A673 (cell line): ENCODE results near the gene ZBTB20. TPM values are rescaled to one million over a fixed set of nuclear protein-coding genes. Genes with fewer than 3 reads are reported as not detected.

Experiments used
- BruUV-seq: library from RNA; stranded (reverse); fragments of 400-500 nt; replicated peaks from 2 replicates; lab custom pipeline; 2021; lab: Mats Ljungman, UMichigan
- CTCF ChIA-PET: fragments of 300-600 bp; sonication (Branson Sonifier 250); formaldehyde crosslinking; loops from one replicate; lab custom pipeline; 2022; ENCODE audit warnings: antibody characterized with exemption; lab: Charles Lee
- POLR2A ChIA-PET: fragments of 300-600 bp; sonication (Branson Sonifier 250); formaldehyde crosslinking; loops from one replicate; lab custom pipeline; 2022; ENCODE audit warnings: antibody characterized with exemption; ENCODE audit not compliant: low non-redundant PET; lab: Charles Lee
- DNase-seq: peaks from one replicate; pipeline ENCODE4 v3.0.0-alpha.2; 2015; ENCODE audit warnings: low spot score
- H3K27ac ChIP-seq: fragments of 200-600 bp; sonication (generic); 2 replicates; pipeline ENCODE4 v1.5.1; 2016; ENCODE audit warnings: mixed run types, low read depth, mild to moderate bottlenecking, mixed read lengths, antibody characterized with exemption, low read length; ENCODE audit not compliant: poor library complexity, severe bottlenecking
- H3K27me3 ChIP-seq: fragments of 200-600 bp; sonication (generic); replicated peaks from 2 replicates; pipeline ENCODE4 v1.6.1; 2017; ENCODE audit warnings: mixed run types, low read depth, mild to moderate bottlenecking, mixed read lengths, antibody characterized with exemption, low read length; ENCODE audit not compliant: insufficient read depth, poor library complexity
- H3K36me3 ChIP-seq: fragments of 200-600 bp; sonication (generic); 2 replicates; pipeline ENCODE4 v1.6.1; 2016; ENCODE audit warnings: mixed run types, mild to moderate bottlenecking, mixed read lengths, antibody characterized with exemption, low read length; ENCODE audit not compliant: insufficient read depth, poor library complexity, severe bottlenecking
- H3K4me1 ChIP-seq: fragments of 200-600 bp; sonication (generic); 2 replicates; pipeline ENCODE4 v1.6.1; 2017; ENCODE audit warnings: mixed run types, mild to moderate bottlenecking, mixed read lengths, antibody characterized with exemption, low read length; ENCODE audit not compliant: insufficient read depth, poor library complexity, severe bottlenecking
- H3K4me3 ChIP-seq: fragments of 200-600 bp; sonication (generic); 2 replicates; pipeline ENCODE4 v1.5.1; 2016; ENCODE audit warnings: low read depth, mixed run types, mild to moderate bottlenecking, mixed read lengths, low read length; ENCODE audit not compliant: poor library complexity, severe bottlenecking
- H3K9me3 ChIP-seq: fragments of 200-600 bp; sonication (generic); 2 replicates; pipeline ENCODE4 v1.6.1; 2016; ENCODE audit warnings: mixed run types, low read depth, mild to moderate bottlenecking, mixed read lengths, antibody characterized with exemption, low read length; ENCODE audit not compliant: poor library complexity, severe bottlenecking
- CTCF ChIP-seq: fragments of 300-800, 200-600 bp; sonication (generic); conservative IDR thresholded peaks from 2 replicates; pipeline ENCODE4 v1.5.1; 2017; ENCODE audit warnings: low read depth, mild to moderate bottlenecking, antibody characterized with exemption, low read length, moderate library complexity, mixed read lengths
- EZH2 ChIP-seq: fragments of 200-600 bp; sonication (generic); IDR thresholded peaks from 2 replicates; pipeline ENCODE4 v1.6.1; 2017; ENCODE audit warnings: borderline replicate concordance, low read depth, mild to moderate bottlenecking, mixed read lengths, antibody characterized with exemption, low read length; ENCODE audit not compliant: poor library complexity, severe bottlenecking
- intact Hi-C: fragments of 100-400 bp; cut with micrococcal nuclease; formaldehyde crosslinking; loops from one replicate; pipeline ENCODE4 v1.10.0; 2022; ENCODE audit not compliant: unreplicated experiment
- total RNA-seq: library from RNA; stranded (reverse); gene quantifications from 2 replicates; pipeline ENCODE4 v1.2.3, GENCODE V29; 2021

Gene ZBTB20
- total RNA-seq, 1 experiment from 2014 or later = 13.5 TPM

- no peaks in the 10 kb centered on the region for H3K27me3 ChIP-seq
Measured at GRCh38 chr3:114445233-114445632, 701.9 kb downstream of the ZBTB20 start.

DNA sequence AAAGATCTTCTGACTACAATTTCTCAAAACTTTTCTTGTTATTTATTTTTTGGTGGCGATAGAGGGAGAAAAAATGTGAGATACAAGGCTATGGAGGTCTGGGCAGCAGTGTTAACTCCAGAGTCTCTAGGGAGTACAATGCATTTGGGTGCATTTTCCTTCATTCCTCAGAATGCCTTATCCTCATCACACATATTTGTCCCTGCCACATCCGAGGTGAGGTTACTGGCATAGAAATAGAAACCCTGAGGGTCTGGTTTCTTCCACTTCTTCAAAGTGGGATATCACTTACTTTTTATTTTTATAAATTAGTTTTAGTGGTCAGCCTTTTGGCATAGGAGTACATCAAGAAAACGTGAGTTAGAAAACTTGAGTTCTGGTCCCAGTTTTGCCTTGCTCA lies 702.9 kb downstream of the ZBTB20 start:
- Histone ChIP-seq H3K27ac (peak overlapping the region; percentile 71), H3K27me3 (no peaks in the 10 kb centered on the region), H3K4me3 (no peak overlapping the region), H3K4me1 (peaks cover 82% of the 10 kb centered on the region), H3K36me3 (no peaks in the 10 kb centered on the region), H3K9me3 (no peaks in the 10 kb centered on the region)
- no TSS peak for BruUV-seq
- CTCF ChIA-PET = no interaction called here
- TF ChIP-seq EZH2 (no peak), CTCF (no peak)
- DNase-seq = no peak
- intact Hi-C loops = loop anchor here (10.0 kb wide), 1 partner anchor 289 kb away; no protein-coding TSS in a partner anchor
- POLR2A ChIA-PET = no interaction called here

More at GRCh38 chr3:114445233-114445632, 701.9 kb downstream of the ZBTB20 start:
- POLR2A ChIA-PET = no interaction called here
- H3K36me3 ChIP-seq = no peaks in the 10 kb centered on the region
- no peak for DNase-seq
- H3K4me1 ChIP-seq = peaks cover 90% of the 10 kb centered on the region
- no TSS peak for BruUV-seq
- CTCF ChIA-PET = no interaction called here
- TF ChIP-seq CTCF (no peak), EZH2 (no peak)
- intact Hi-C loops = loop anchor here (5.0 to 10.0 kb wide), 3 partner anchors 33 to 290 kb away; no protein-coding TSS in a partner anchor
- no peak overlapping the region for H3K4me3 ChIP-seq
- H3K27ac ChIP-seq = peak overlapping the region; percentile 61
- H3K9me3 ChIP-seq = no peaks in the 10 kb centered on the region

DNA sequence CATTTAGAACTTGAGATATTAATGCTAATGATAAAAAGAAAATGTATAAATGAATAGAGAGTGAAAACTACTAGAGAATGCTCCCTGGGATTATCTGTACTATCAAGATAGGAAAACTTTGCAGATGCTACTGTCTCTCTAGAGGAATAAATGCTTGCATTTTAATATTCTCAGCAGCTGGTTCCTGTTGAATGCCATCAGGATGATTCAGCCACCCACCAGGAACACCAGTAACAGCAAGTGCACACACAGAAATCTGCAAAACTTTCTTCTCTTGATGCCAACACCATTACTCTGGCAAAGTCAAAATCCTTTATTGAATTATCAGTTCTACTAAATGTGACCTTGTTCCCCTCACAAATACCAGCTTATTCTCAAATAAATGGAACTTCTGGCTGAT lies 704.8 kb downstream of the ZBTB20 start:
- TF ChIP-seq CTCF (0 out of 2 replicates have a peak, but pooled peaks have one; percentile 10), EZH2 (no peak)

More for the DNA sequence above, 704.8 kb downstream of the ZBTB20 start:
- Histone ChIP-seq H3K4me1 (peaks cover 67% of the 10 kb centered on the region), H3K27me3 (no peaks in the 10 kb centered on the region), H3K4me3 (peak overlapping the region; percentile 19), H3K36me3 (no peaks in the 10 kb centered on the region), H3K27ac (peak overlapping the region; percentile 71), H3K9me3 (no peaks in the 10 kb centered on the region)
- ChIA-PET POLR2A (no interaction called here), CTCF (interaction anchor here (0.6 to 3.0 kb wide), 2 partner anchors 9 to 24 kb away, joined by 4 to 10 read pairs; no protein-coding TSS in a partner anchor)
- intact Hi-C loops = loop anchor here (2.0 to 10.0 kb wide), 2 partner anchors 57 to 287 kb away; no protein-coding TSS in a partner anchor
- BruUV-seq = no TSS peak
- DNase-seq = peak; percentile 87
